K562 (cell line): ENCODE data around the gene BCL2L12. TPM values are rescaled to one million over a fixed set of nuclear protein-coding genes. Genes with fewer than 3 reads are reported as not detected.

ENCODE experiments used
- CBX1 ChIP-seq: sonication (generic); IDR thresholded peaks from 2 replicates; pipeline ENCODE4 v1.6.1; 2016; ENCODE audit warnings: antibody characterized with exemption, low read depth, mild to moderate bottlenecking
- CBX3 ChIP-seq, 2 experiments: IDR thresholded peaks; 1 replicate in 1 of 2; 2 replicates in 1 of 2; pipeline ENCODE4 v1.6.1; 2012; ENCODE audit warnings: inconsistent platforms in 2 of 2, low read length in 2 of 2, borderline replicate concordance in 1 of 2, control low read depth in 1 of 2
- CEBPB ChIP-seq: fragments of 450-650 bp; IDR thresholded peaks from 2 replicates; pipeline ENCODE4 v1.6.1; 2016; ENCODE audit warnings: missing genetic modification characterization, missing compliant biosample characterization
- CREBBP ChIP-seq: IDR thresholded peaks from one replicate; pipeline ENCODE4 v1.6.1; 2012; ENCODE audit warnings: low read depth, mild to moderate bottlenecking, control low read depth, inconsistent platforms, low read length
- EZH2 ChIP-seq: IDR thresholded peaks from 2 replicates; pipeline ENCODE4 v1.6.1; 2012; ENCODE audit warnings: low read depth, mild to moderate bottlenecking, inconsistent platforms, low read length, borderline replicate concordance
- HDAC1 ChIP-seq, 2 experiments: fragments of 450-650 bp; IDR thresholded peaks; 2 replicates each; pipeline ENCODE4 v1.6.1; 2016 to 2017; ENCODE audit warnings: inconsistent platforms in 1 of 2, mild to moderate bottlenecking in 1 of 2, moderate library complexity in 1 of 2
- HIVEP1 ChIP-seq: fragments of 250-450 bp; sonication (Bioruptor Pico); IDR thresholded peaks from 2 replicates; pipeline ENCODE4 v1.4.0; 2020; ENCODE audit warnings: mild to moderate bottlenecking
- HSF4 ChIP-seq: fragments of 250-450 bp; sonication (Bioruptor Pico); IDR thresholded peaks from 2 replicates; pipeline ENCODE4 v2.1.2; 2022; ENCODE audit warnings: mild to moderate bottlenecking, moderate library complexity, borderline replicate concordance
- KDM4B ChIP-seq, 2 experiments: fragments of 450-650 bp in 1 of 2; sonication (generic) in 1 of 2; IDR thresholded peaks; 2 replicates each; pipeline ENCODE4 v1.6.1; 2016 to 2017; ENCODE audit warnings: borderline replicate concordance in 2 of 2, antibody characterized with exemption in 1 of 2, low read depth in 1 of 2, mild to moderate bottlenecking in 1 of 2
- PYGO2 ChIP-seq: fragments of 450-650 bp; IDR thresholded peaks from 2 replicates; pipeline ENCODE4 v1.6.1; 2016; ENCODE audit warnings: mild to moderate bottlenecking, missing genetic modification characterization, moderate library complexity, missing compliant biosample characterization
- TAF1 ChIP-seq: IDR thresholded peaks from 2 replicates; pipeline ENCODE4 v1.6.1; 2011; ENCODE audit warnings: mild to moderate bottlenecking, low read length, moderate library complexity; ENCODE audit not compliant: insufficient read depth, control insufficient read depth, severe bottlenecking; ENCODE audit errors: extremely low read depth
- TAF15 ChIP-seq: fragments of 200-400 bp; formaldehyde crosslinking; IDR thresholded peaks from 2 replicates; pipeline ENCODE4 v1.6.1; 2017; ENCODE audit warnings: mild to moderate bottlenecking, low read depth, low read length, moderate library complexity
- TCF3 ChIP-seq: sonication (generic); formaldehyde crosslinking; IDR thresholded peaks from 2 replicates; pipeline ENCODE4 v1.4.0; 2020; ENCODE audit warnings: mild to moderate bottlenecking, missing genetic modification reagents
- ZNF24 ChIP-seq: fragments of 450-650 bp; IDR thresholded peaks from 2 replicates; pipeline ENCODE4 v1.6.1; 2016
- ZNF436 ChIP-seq: fragments of 250-450, 450-650 bp; sonication (Bioruptor Pico); formaldehyde crosslinking; IDR thresholded peaks from 2 replicates; pipeline ENCODE4 v1.7.0; 2020; ENCODE audit warnings: mild to moderate bottlenecking
- ZZZ3 ChIP-seq: fragments of 450-650 bp; IDR thresholded peaks from 2 replicates; pipeline ENCODE4 v1.6.1; 2016; ENCODE audit warnings: antibody characterized with exemption, mild to moderate bottlenecking, moderate library complexity
- polyA plus RNA-seq, 8 experiments: library from polyadenylated mRNA; depleted of rRNA in 4 of 8; stranded (reverse) in 5 of 8; unstranded in 3 of 8; fragments of >200 nt; fragmentation: Nextera tagmentation in 2 of 8; fragmentation: Illumina TruSeq in 1 of 8; extraction: Ambion mirVana in 2 of 8; extraction: Trizol in 1 of 8; gene quantifications; 2 replicates each; pipeline versions ENCODE4 v1.2.1 to v1.2.3, GENCODE V29; 2011 to 2014; ENCODE audit warnings: inconsistent platforms in 1 of 8, missing spikeins in 1 of 8
- total RNA-seq, 7 experiments: library from RNA; depleted of rRNA in 6 of 7; stranded (reverse); fragments of >200 nt in 6 of 7; fragmentation: Illumina TruSeq in 2 of 7; extraction: Trizol in 2 of 7; gene quantifications; 2 replicates each; pipeline versions ENCODE4 v1.2.1 to v1.2.3, GENCODE V29; 2011 to 2021; ENCODE audit warnings: low replicate concordance in 1 of 7
- TF ChIP-seq, protein P1 (sequence below): fragments of 450-650 bp; IDR thresholded peaks from 2 replicates; pipeline ENCODE4 v1.6.1; 2016; ENCODE audit warnings: low read depth, mild to moderate bottlenecking, moderate library complexity
- TF ChIP-seq, protein P2 (sequence below): sonication (generic); formaldehyde crosslinking; IDR thresholded peaks from 2 replicates; pipeline ENCODE4 v1.9.0; 2022; ENCODE audit warnings: mild to moderate bottlenecking, missing genetic modification reagents
- TF ChIP-seq, protein P3 (sequence below), 3 experiments: fragments of 200-800 bp in 1 of 3; fragments of 250-450 bp in 1 of 3; fragments of 450-650 bp in 1 of 3; sonication (Bioruptor Pico) in 1 of 3; sonication (Bioruptor generic) in 1 of 3; formaldehyde crosslinking in 1 of 3; IDR thresholded peaks; 2 replicates each; pipeline versions ENCODE4 v1.6.1 to v1.8.0; 2016 to 2022; ENCODE audit warnings: mild to moderate bottlenecking in 2 of 3, missing genetic modification characterization in 2 of 3, missing compliant biosample characterization in 1 of 3, moderate library complexity in 1 of 3
- TF ChIP-seq, protein P4 (sequence below): fragments of 450-650 bp; formaldehyde crosslinking; IDR thresholded peaks from 2 replicates; pipeline ENCODE4 v1.4.0; 2020; ENCODE audit warnings: mild to moderate bottlenecking, mixed read lengths

Gene BCL2L12
- total and polyA plus RNA-seq, 9 of the 15 experiments (the other 6 are each of a cell fraction or from before 2014, with no cell fraction given): 7.4 to 263 (median 81.2) TPM

DNA sequence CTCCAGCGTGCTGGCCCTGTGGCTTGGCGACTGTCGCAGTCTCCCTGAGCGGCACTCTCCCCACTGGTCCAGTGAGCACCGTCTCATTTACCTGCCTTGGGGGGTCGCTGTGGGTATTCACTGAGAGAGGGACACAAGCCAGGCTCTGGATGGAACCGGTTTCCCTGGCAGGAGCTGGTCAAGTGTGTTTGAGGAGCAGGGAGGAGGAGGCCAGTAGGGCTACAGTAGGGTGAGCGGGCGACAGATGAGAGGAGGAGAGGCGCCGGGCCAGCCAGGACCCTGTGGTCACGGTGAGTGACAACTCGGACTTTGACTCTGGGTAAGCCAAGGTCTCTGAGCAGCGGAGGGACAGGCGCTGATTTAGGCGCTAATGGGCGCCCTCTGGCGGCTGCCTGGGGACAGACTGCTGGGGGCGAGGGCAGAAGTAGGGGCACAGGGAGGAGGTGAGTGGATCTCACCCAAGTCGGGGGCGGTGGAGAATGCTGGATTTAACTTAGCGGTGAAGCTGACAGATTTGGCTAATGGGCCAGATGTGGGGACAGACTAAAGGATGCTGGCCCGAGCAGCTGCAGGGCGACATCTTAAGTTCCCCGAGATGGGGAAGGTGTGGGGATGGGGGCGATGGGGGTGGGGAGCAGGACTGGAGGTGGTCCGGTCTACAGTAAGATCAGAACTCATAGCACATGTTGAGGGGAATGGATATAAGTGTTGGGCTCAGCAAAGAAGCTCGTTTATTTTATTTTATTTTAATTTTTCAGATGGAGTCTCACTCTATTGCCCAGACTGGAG is 6.6 kb downstream of the BCL2L12 start (continued):
- 0 out of 4 replicates have a peak, but pooled peaks of 1 of the 2 experiments have one; percentile 36 for TF ChIP-seq KDM4B (IDR thresholded peaks at IDR 0.05; ENCODE audit: borderline replicate concordance in 2 of 2, low read depth in 1 of 2)
- TF ChIP-seq, protein P1, sequence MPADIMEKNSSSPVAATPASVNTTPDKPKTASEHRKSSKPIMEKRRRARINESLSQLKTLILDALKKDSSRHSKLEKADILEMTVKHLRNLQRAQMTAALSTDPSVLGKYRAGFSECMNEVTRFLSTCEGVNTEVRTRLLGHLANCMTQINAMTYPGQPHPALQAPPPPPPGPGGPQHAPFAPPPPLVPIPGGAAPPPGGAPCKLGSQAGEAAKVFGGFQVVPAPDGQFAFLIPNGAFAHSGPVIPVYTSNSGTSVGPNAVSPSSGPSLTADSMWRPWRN: no peak
- TF ChIP-seq HIVEP1: no peak
- TF ChIP-seq ZNF436 (CRISPR knock-in tag): no peak
- TF ChIP-seq, protein P2, sequence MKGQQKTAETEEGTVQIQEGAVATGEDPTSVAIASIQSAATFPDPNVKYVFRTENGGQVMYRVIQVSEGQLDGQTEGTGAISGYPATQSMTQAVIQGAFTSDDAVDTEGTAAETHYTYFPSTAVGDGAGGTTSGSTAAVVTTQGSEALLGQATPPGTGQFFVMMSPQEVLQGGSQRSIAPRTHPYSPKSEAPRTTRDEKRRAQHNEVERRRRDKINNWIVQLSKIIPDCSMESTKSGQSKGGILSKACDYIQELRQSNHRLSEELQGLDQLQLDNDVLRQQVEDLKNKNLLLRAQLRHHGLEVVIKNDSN (CRISPR knock-in tag): no peak
- TF ChIP-seq TCF3 (CRISPR knock-in tag): peak; percentile 6; the same call in 1 of the 2 replicates
- TF ChIP-seq, protein P3, sequence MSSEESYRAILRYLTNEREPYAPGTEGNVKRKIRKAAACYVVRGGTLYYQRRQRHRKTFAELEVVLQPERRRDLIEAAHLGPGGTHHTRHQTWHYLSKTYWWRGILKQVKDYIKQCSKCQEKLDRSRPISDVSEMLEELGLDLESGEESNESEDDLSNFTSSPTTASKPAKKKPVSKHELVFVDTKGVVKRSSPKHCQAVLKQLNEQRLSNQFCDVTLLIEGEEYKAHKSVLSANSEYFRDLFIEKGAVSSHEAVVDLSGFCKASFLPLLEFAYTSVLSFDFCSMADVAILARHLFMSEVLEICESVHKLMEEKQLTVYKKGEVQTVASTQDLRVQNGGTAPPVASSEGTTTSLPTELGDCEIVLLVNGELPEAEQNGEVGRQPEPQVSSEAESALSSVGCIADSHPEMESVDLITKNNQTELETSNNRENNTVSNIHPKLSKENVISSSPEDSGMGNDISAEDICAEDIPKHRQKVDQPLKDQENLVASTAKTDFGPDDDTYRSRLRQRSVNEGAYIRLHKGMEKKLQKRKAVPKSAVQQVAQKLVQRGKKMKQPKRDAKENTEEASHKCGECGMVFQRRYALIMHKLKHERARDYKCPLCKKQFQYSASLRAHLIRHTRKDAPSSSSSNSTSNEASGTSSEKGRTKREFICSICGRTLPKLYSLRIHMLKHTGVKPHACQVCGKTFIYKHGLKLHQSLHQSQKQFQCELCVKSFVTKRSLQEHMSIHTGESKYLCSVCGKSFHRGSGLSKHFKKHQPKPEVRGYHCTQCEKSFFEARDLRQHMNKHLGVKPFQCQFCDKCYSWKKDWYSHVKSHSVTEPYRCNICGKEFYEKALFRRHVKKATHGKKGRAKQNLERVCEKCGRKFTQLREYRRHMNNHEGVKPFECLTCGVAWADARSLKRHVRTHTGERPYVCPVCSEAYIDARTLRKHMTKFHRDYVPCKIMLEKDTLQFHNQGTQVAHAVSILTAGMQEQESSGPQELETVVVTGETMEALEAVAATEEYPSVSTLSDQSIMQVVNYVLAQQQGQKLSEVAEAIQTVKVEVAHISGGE (CRISPR knock-in tag; IDR thresholded peaks at IDR 0.05): no peak
- TF ChIP-seq ZZZ3: no peak
- no peak for TF ChIP-seq TAF15
- TF ChIP-seq CREBBP: no peak
- TF ChIP-seq CBX3 (IDR thresholded peaks at IDR 0.05; ENCODE audit: borderline replicate concordance in 1 of 2, low read length in 2 of 2): no peak
- TF ChIP-seq ZNF24: no peak
- TF ChIP-seq CBX1: no peak
- TF ChIP-seq, protein P4, sequence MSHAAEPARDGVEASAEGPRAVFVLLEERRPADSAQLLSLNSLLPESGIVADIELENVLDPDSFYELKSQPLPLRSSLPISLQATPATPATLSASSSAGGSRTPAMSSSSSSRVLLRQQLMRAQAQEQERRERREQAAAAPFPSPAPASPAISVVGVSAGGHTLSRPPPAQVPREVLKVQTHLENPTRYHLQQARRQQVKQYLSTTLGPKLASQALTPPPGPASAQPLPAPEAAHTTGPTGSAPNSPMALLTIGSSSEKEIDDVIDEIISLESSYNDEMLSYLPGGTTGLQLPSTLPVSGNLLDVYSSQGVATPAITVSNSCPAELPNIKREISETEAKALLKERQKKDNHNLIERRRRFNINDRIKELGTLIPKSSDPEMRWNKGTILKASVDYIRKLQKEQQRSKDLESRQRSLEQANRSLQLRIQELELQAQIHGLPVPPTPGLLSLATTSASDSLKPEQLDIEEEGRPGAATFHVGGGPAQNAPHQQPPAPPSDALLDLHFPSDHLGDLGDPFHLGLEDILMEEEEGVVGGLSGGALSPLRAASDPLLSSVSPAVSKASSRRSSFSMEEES (CRISPR knock-in tag): no peak
- peak in 1 of 2 experiments; percentile 58; a peak in 1 of 4 replicates for TF ChIP-seq HDAC1 (IDR thresholded peaks at IDR 0.05)
- TF ChIP-seq TAF1: no peak
- TF ChIP-seq CEBPB: no peak
- TF ChIP-seq EZH2: no peak
- TF ChIP-seq HSF4 (CRISPR knock-in tag): no peak
- no peak for TF ChIP-seq PYGO2 (tag)
